HG02981 (cell line): ENCODE measurements around the gene JSRP1.

ENCODE experiments used
- ATAC-seq: cut with Tn5 transposase; IDR thresholded peaks from one replicate; pipeline ENCODE4 v1.9.1; 2021; ENCODE audit warnings: mild to moderate bottlenecking, moderate library complexity; ENCODE audit not compliant: unreplicated experiment

The JSRP1 gene

GRCh38 chr19:2255982-2256685 lies at the start of gene JSRP1:
Gene JSRP1 (minus strand): TSS chr19:2256417. CDS start chr19:2255314, 1,103 bp downstream.
- ATAC-seq = no peak

- ATAC-seq = no peak
Observed at GRCh38 chr19:2305452-2306280, 49.4 kb upstream of the JSRP1 start.

- no peak for ATAC-seq
Observed at GRCh38 chr19:2303211-2303798, 47.1 kb upstream of the JSRP1 start.

- no peak for ATAC-seq
Observed at GRCh38 chr19:2302319-2303210, 46.3 kb upstream of the JSRP1 start.

- no peak for ATAC-seq
Observed at GRCh38 chr19:2300533-2300932, 44.3 kb upstream of the JSRP1 start.

GRCh38 chr19:2296141-2296540 lies 39.9 kb upstream of the JSRP1 start:
- no peak for ATAC-seq

GRCh38 chr19:2294687-2295335 lies 38.6 kb upstream of the JSRP1 start:
- ATAC-seq = no peak

- no peak for ATAC-seq
Observed at GRCh38 chr19:2291185-2291751, 35.1 kb upstream of the JSRP1 start.

- ATAC-seq = no peak
Observed at GRCh38 chr19:2290441-2291184, 34.4 kb upstream of the JSRP1 start.

GRCh38 chr19:2289714-2290435 lies 33.7 kb upstream of the JSRP1 start:
- ATAC-seq = no peak

GRCh38 chr19:2288818-2289713 lies 32.8 kb upstream of the JSRP1 start:
- no peak for ATAC-seq

GRCh38 chr19:2288338-2288817 lies 32.2 kb upstream of the JSRP1 start:
- ATAC-seq = no peak

- no peak for ATAC-seq
Observed at GRCh38 chr19:2287585-2288337, 31.5 kb upstream of the JSRP1 start.

- ATAC-seq = no peak
Observed at GRCh38 chr19:2286402-2287140, 30.4 kb upstream of the JSRP1 start.

GRCh38 chr19:2283835-2284507 lies 27.8 kb upstream of the JSRP1 start:
- no peak for ATAC-seq

- no peak for ATAC-seq
Observed at GRCh38 chr19:2282862-2283237, 26.6 kb upstream of the JSRP1 start.
